ENCODE data around the gene SLC31A1.

Gene SLC31A1

DNA sequence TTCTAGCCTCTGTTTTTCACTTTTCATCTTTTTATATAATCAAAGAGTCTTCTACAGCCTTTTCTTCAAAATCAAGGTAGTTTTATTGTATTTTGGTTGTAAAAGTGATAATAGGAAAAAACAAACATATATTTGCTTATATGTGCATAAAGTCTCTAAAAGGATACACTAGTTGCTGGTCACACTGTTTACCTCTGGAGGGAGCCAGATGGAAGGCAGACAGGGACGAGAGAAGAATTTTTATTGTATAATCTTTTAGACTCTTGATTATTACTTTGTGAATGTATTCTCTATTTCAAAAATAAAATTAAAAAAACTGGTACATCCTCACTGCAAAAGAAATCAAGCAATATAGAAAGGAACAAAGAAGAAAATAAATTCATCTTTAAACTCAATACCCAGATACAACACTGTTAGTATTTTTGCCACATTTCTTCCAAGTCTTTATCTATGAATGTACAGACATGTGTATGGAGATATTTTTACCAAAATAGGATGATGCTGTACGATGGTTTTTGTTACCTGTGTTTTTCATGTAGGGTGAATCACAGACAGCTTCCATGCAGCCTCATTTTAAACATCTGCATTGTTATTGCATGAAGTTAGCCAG lies 88.0 kb downstream of the SLC31A1 start:
- DNase-seq = peak; percentile 47

DNA sequence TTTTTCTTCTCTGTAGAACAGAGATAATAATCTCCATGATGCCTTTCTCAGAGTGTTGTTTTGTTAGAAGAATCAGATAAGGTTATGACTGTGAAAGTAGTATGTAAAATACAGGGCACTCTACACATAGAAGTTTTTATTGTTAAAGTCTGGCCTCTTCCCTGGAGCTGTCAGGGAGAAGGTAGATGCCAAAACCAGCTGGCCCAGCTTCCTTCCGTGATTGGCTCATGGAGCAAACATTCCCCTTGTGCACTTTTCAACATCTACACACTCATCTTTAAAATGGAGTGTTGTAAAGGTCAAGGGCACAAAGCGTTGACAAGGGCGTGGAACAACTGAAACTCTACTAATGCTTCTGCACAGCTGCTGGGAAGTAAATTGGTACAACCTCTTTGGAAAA lies 89.2 kb downstream of the SLC31A1 start:
- DNase-seq = no peak

DNA sequence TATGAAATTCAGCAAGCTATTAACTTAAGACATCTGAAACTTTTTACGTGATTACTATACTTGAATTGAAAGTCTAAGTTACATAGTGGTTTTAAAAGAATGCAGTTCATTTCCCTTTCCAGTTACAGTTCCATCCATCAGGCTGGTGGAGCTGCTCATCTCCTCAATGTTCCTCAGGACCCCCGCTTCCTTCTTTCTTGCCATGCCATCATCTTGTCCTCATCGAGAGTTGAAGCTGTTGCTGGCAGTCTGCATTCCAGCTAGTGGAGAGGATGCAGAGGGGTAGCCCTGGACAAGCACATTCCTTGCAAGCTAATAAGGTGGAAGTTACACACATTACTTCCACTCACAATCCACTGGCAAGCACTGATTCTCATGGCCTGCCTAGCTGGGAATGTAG lies 90.6 kb downstream of the SLC31A1 start:
- no peak for DNase-seq

DNA sequence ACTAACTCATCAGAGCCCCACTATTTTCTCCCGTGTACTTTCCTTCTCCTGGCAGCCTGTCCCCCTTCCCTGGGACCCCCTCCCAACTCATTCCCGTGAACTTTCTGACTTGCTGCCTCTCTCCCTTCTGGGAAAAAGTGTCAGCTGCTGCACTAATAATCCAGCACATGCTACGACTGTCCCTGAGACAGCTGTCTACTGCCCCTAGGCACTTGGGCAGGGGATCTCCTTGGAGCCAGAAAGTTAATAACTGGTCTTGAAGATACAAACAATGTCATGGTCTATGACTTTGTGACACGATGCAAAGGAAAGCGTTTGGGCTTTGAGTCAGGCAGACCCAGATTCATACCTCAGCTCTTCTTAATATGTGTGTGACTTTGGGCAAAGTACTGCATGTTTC lies 91.9 kb downstream of the SLC31A1 start:
- no peak for DNase-seq

All from midbrain (tissue), 1 donor.